Gastroesophageal sphincter (tissue), 3 donors: ENCODE results near the gene NAT9.

ENCODE experiments used
- CTCF ChIP-seq, 4 experiments: fragments of 200-600 bp in 2 of 4; fragments of 450-650 bp in 2 of 4; sonication (generic) in 1 of 4; IDR thresholded peaks; one replicate each; pipeline ENCODE4 v1.5.1; 2017 to 2019; ENCODE audit warnings: antibody characterized with exemption in 4 of 4, mild to moderate bottlenecking in 2 of 4, moderate library complexity in 2 of 4
- EP300 ChIP-seq: sonication (generic); formaldehyde crosslinking; IDR thresholded peaks from one replicate; pipeline ENCODE4 v1.6.1; 2017; ENCODE audit warnings: antibody characterized with exemption, mild to moderate bottlenecking
- POLR2A ChIP-seq, 2 donors: fragments of 450-650 bp; IDR thresholded peaks; one replicate each; pipeline ENCODE4 v1.6.1; 2017; ENCODE audit warnings: antibody characterized with exemption in 2 of 2, mild to moderate bottlenecking in 2 of 2, moderate library complexity in 1 of 2
- POLR2AphosphoS5 ChIP-seq: sonication (generic); formaldehyde crosslinking; IDR thresholded peaks from one replicate; pipeline ENCODE4 v1.6.1; 2017; ENCODE audit warnings: antibody characterized with exemption

DNA sequence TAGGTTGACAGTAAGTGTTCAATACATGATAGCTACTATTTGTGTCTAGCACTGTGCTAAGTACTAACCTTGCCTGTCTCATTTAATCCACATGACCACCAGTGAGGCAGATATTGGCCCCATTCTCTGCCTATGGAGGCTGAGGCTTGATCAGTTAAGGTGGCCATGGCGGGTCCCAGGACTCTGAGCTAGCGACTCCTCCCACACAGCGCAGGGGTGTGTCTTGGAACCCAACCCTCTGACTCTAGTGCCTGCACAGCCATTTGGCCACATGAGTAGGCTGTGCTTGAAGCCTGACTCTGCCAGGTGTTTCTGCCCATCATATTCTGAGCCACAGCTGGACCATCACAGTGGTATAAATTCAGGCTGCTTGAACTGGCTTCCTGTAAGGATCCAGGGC, 21.3 kb downstream of the NAT9 start:
- TF ChIP-seq POLR2AphosphoS5, result no peak
- no peak for TF ChIP-seq CTCF (IDR thresholded peaks at IDR 0.05)
- no peak for TF ChIP-seq EP300
- no peak for TF ChIP-seq POLR2A (IDR thresholded peaks at IDR 0.05)
